ENCODE data around the gene IVL.

The IVL gene

GRCh38 chr1:152876827-152877226 is 31.5 kb upstream of the IVL start:
- no peak overlapping the region for H3K9ac ChIP-seq (ENCODE audit: low read length in 2 of 2)
- H3K9me3 ChIP-seq (ENCODE audit: control insufficient read depth in 2 of 2, low read length in 2 of 2), result no peaks in the 10 kb centered on the region
- H3K27ac ChIP-seq (ENCODE audit: low read length), result no peak overlapping the region
- H3K4me1 ChIP-seq (ENCODE audit: control insufficient read depth, insufficient read depth, low read length), result no peaks in the 10 kb centered on the region
- H3K27me3 ChIP-seq (ENCODE audit: control insufficient read depth in 1 of 2, insufficient read depth in 2 of 2, low read length in 2 of 2), result no peaks in the 10 kb centered on the region
- no peak overlapping the region for H3K4me3 ChIP-seq (ENCODE audit: low read length in 2 of 2)
- no peaks in the 10 kb centered on the region for H3K36me3 ChIP-seq (ENCODE audit: control insufficient read depth in 2 of 2, insufficient read depth in 2 of 2, low read length in 2 of 2)

- H3K9ac ChIP-seq (ENCODE audit: low read length in 2 of 2), result no peak within 1 kb of the TSS
- no peaks in the 10 kb centered on the region for H3K27me3 ChIP-seq (ENCODE audit: control insufficient read depth in 1 of 2, insufficient read depth in 2 of 2, low read length in 2 of 2)
- no peaks in the 10 kb centered on the region for H3K36me3 ChIP-seq (ENCODE audit: control insufficient read depth in 2 of 2, insufficient read depth in 2 of 2, low read length in 2 of 2)
- H3K4me1 ChIP-seq (ENCODE audit: control insufficient read depth, insufficient read depth, low read length), result no peaks in the 10 kb centered on the region
- no peaks in the 10 kb centered on the region for H3K9me3 ChIP-seq (ENCODE audit: control insufficient read depth in 2 of 2, low read length in 2 of 2)
- no peak within 1 kb of the TSS for H3K27ac ChIP-seq (ENCODE audit: low read length)
- H3K4me3 ChIP-seq (ENCODE audit: low read length in 2 of 2), result no peak within 1 kb of the TSS
Measured at GRCh38 chr1:152878042-152878441, 30.3 kb upstream of the IVL start, which contains the start of gene SMCP. SMCP (plus strand) TSS chr1:152878322; CDS start chr1:152884423, 6,101 bp downstream.

DNA sequence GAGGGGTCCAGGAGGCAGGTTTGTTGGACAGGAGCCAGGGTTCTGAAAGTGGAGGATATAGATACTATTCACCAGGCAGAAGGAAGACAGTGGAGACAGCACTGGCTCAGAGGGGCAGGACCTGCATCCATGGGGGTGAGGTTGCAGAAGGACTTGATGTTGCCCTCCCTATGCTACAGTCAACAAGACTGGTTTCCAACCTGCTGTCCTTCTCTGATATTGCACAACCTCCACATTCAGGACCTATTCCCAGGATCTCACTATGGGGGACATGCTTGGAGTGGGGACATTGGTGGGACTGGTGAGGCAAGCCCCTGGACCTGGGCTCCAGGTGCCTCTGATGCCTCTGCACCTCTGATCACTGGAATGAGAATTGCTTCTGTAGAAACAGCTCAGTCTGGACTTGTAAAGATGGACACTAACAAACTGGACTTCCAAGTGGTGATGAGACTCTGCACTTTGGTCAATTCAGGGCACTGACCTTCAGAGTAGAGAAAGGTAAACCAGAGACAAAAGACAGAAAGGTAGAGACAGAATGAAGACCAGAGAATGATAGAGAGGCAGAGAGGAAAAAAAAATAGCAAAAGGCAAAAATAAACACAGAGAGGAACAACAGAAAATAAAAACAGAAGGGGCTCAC is 28.7 kb upstream of the IVL start:
- no peaks in the 10 kb centered on the region for H3K27me3 ChIP-seq (ENCODE audit: control insufficient read depth in 1 of 2, insufficient read depth in 2 of 2, low read length in 2 of 2)
- H3K4me3 ChIP-seq (ENCODE audit: low read length in 2 of 2), result no peak overlapping the region
- no peak overlapping the region for H3K9ac ChIP-seq (ENCODE audit: low read length in 2 of 2)
- no peaks in the 10 kb centered on the region for H3K9me3 ChIP-seq (ENCODE audit: control insufficient read depth in 2 of 2, low read length in 2 of 2)
- H3K27ac ChIP-seq (ENCODE audit: low read length), result no peak overlapping the region
- no peaks in the 10 kb centered on the region for H3K36me3 ChIP-seq (ENCODE audit: control insufficient read depth in 2 of 2, insufficient read depth in 2 of 2, low read length in 2 of 2)
- H3K4me1 ChIP-seq (ENCODE audit: control insufficient read depth, insufficient read depth, low read length), result peaks cover 7% of the 10 kb centered on the region

- peaks cover 12% of the 10 kb centered on the region for H3K4me1 ChIP-seq (ENCODE audit: control insufficient read depth, insufficient read depth, low read length)
- H3K9ac ChIP-seq (ENCODE audit: low read length in 2 of 2), result no peak overlapping the region
- no peaks in the 10 kb centered on the region for H3K27me3 ChIP-seq (ENCODE audit: control insufficient read depth in 1 of 2, insufficient read depth in 2 of 2, low read length in 2 of 2)
- H3K27ac ChIP-seq (ENCODE audit: low read length), result no peak overlapping the region
- no peak overlapping the region for H3K4me3 ChIP-seq (ENCODE audit: low read length in 2 of 2)
- H3K9me3 ChIP-seq (ENCODE audit: control insufficient read depth in 2 of 2, low read length in 2 of 2), result no peaks in the 10 kb centered on the region
- H3K36me3 ChIP-seq (ENCODE audit: control insufficient read depth in 2 of 2, insufficient read depth in 2 of 2, low read length in 2 of 2), result no peaks in the 10 kb centered on the region
Measured at GRCh38 chr1:152880316-152880715, 28.0 kb upstream of the IVL start.

GRCh38 chr1:152880907-152881306 is 27.4 kb upstream of the IVL start:
- H3K4me1 ChIP-seq (ENCODE audit: control insufficient read depth, insufficient read depth, low read length), result peaks cover 15% of the 10 kb centered on the region
- no peaks in the 10 kb centered on the region for H3K27me3 ChIP-seq (ENCODE audit: control insufficient read depth in 1 of 2, insufficient read depth in 2 of 2, low read length in 2 of 2)
- no peak overlapping the region for H3K4me3 ChIP-seq (ENCODE audit: low read length in 2 of 2)
- no peak overlapping the region for H3K27ac ChIP-seq (ENCODE audit: low read length)
- no peaks in the 10 kb centered on the region for H3K36me3 ChIP-seq (ENCODE audit: control insufficient read depth in 2 of 2, insufficient read depth in 2 of 2, low read length in 2 of 2)
- H3K9ac ChIP-seq (ENCODE audit: low read length in 2 of 2), result no peak overlapping the region
- H3K9me3 ChIP-seq (ENCODE audit: control insufficient read depth in 2 of 2, low read length in 2 of 2), result no peaks in the 10 kb centered on the region

DNA sequence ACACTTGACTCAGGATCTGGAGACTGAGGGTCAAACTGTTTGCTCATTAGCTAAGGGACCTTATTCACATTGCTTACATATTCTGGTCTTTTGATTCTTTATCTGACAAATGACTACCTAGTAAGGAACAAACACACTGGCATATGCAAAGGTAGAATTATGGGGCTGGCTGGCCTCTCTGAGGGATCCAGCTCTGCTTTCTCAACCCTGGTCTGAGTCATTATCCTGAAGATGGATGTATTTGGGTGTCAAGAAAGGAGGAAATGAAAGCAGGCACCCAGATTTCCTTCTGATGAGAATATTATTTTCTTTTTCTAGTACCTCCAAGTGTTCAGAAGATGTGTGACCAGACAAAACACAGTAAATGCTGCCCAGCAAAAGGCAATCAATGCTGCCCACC is 24.3 kb upstream of the IVL start:
- Histone ChIP-seq H3K27me3 (ENCODE audit: control insufficient read depth in 1 of 2, insufficient read depth in 2 of 2, low read length in 2 of 2) (no peaks in the 10 kb centered on the region), H3K9me3 (ENCODE audit: control insufficient read depth in 2 of 2, low read length in 2 of 2) (no peaks in the 10 kb centered on the region), H3K36me3 (ENCODE audit: control insufficient read depth in 2 of 2, insufficient read depth in 2 of 2, low read length in 2 of 2) (no peaks in the 10 kb centered on the region), H3K27ac (ENCODE audit: low read length) (no peak overlapping the region), H3K4me3 (ENCODE audit: low read length in 2 of 2) (no peak overlapping the region), H3K4me1 (ENCODE audit: control insufficient read depth, insufficient read depth, low read length) (peaks cover 21% of the 10 kb centered on the region), H3K9ac (ENCODE audit: low read length in 2 of 2) (no peak overlapping the region)

DNA sequence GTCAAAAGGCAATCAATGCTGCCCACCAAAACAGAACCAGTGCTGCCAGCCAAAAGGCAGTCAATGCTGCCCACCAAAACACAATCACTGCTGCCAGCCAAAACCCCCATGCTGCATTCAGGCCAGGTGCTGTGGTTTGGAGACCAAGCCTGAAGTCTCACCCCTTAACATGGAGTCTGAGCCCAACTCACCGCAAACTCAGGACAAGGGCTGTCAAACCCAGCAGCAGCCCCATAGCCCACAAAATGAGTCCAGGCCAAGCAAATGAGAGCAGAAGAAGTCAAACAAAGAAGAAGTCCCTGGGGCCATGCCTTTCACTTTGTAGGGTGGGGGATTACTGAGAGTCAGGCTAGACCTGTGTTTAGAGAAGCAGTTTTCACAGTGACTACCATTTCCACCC is 23.8 kb upstream of the IVL start:
- Histone ChIP-seq H3K4me3 (ENCODE audit: low read length in 2 of 2) (no peak overlapping the region), H3K36me3 (ENCODE audit: control insufficient read depth in 2 of 2, insufficient read depth in 2 of 2, low read length in 2 of 2) (no peaks in the 10 kb centered on the region), H3K9me3 (ENCODE audit: control insufficient read depth in 2 of 2, low read length in 2 of 2) (no peaks in the 10 kb centered on the region), H3K4me1 (ENCODE audit: control insufficient read depth, insufficient read depth, low read length) (peaks cover 21% of the 10 kb centered on the region), H3K27ac (ENCODE audit: low read length) (no peak overlapping the region), H3K9ac (ENCODE audit: low read length in 2 of 2) (no peak overlapping the region), H3K27me3 (ENCODE audit: control insufficient read depth in 1 of 2, insufficient read depth in 2 of 2, low read length in 2 of 2) (no peaks in the 10 kb centered on the region)

DNA sequence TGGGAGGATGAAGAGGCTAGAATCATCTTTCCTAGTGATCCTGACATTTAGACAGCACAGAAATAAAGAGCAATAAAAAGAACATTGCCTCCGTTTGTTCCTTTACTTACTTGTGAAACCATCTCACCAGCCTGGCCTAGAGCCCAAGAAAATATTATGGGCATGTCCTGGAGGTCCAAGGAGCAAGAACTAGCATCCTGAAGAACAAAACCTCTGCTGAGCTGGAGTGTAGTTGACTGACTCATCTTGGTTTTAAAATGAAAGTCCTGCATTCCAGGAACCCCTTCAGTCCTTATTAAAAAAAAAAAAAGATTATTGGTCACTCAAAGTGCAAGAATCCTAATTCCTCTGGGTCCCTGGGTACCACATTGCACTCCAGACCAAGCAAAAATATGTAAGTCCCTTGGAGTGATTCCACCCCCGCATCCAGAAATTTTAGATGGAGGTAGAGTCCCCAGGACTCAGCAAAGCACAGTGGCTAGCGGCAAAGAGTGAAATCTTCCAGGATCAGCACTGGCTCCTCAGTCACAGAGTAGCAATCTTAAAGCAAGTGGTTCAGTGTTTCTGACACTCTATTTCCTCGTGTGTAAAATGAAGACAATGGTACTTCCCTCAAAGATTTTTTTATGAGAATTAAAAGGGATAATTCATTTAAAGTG is 23.3 kb upstream of the IVL start:
- Histone ChIP-seq H3K9ac (ENCODE audit: low read length in 2 of 2) (no peak overlapping the region), H3K9me3 (ENCODE audit: control insufficient read depth in 2 of 2, low read length in 2 of 2) (no peaks in the 10 kb centered on the region), H3K36me3 (ENCODE audit: control insufficient read depth in 2 of 2, insufficient read depth in 2 of 2, low read length in 2 of 2) (no peaks in the 10 kb centered on the region), H3K27ac (ENCODE audit: low read length) (no peak overlapping the region), H3K4me3 (ENCODE audit: low read length in 2 of 2) (no peak overlapping the region), H3K4me1 (ENCODE audit: control insufficient read depth, insufficient read depth, low read length) (peaks cover 21% of the 10 kb centered on the region), H3K27me3 (ENCODE audit: control insufficient read depth in 1 of 2, insufficient read depth in 2 of 2, low read length in 2 of 2) (no peaks in the 10 kb centered on the region)

GRCh38 chr1:152886085-152886484 is 22.3 kb upstream of the IVL start:
- Histone ChIP-seq H3K4me1 (ENCODE audit: control insufficient read depth, insufficient read depth, low read length) (peaks cover 21% of the 10 kb centered on the region), H3K9me3 (ENCODE audit: control insufficient read depth in 2 of 2, low read length in 2 of 2) (no peaks in the 10 kb centered on the region), H3K36me3 (ENCODE audit: control insufficient read depth in 2 of 2, insufficient read depth in 2 of 2, low read length in 2 of 2) (no peaks in the 10 kb centered on the region), H3K4me3 (ENCODE audit: low read length in 2 of 2) (peak overlapping the region in 1 of 2 donors; percentile 15), H3K9ac (ENCODE audit: low read length in 2 of 2) (no peak overlapping the region), H3K27me3 (ENCODE audit: control insufficient read depth in 1 of 2, insufficient read depth in 2 of 2, low read length in 2 of 2) (no peaks in the 10 kb centered on the region), H3K27ac (ENCODE audit: low read length) (no peak overlapping the region)

DNA sequence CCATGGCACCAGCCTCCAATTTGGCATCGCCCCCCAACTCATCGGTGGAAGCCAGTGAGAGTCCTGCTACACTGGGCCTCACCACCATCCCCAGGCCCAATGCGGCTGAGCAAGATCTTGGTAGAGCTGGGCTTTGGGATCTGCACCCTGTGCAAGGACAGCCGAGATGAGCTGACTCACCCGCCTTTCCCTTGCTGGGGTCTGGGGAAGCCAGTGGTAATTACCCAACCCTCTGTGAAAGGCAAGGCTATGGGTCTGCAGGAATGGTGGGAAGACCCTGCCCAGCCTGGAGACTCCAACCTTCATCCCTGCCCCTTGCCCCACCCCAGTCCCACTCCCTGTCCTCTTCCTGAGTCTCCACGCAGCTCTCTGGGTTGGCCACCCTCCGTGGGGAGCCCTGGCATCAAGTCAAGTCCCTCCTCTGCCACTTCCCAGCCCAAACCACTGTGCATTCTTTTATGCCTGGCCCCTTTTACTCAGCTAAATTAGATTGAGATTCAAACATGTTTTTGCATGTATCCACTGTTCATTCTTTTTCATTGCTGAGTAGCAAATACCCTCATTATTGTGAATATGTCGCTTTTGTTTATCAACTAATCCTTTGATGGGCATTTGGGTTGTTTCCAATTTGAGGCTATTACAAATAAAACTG is 21.5 kb upstream of the IVL start:
- peaks cover 21% of the 10 kb centered on the region for H3K4me1 ChIP-seq (ENCODE audit: control insufficient read depth, insufficient read depth, low read length)

DNA sequence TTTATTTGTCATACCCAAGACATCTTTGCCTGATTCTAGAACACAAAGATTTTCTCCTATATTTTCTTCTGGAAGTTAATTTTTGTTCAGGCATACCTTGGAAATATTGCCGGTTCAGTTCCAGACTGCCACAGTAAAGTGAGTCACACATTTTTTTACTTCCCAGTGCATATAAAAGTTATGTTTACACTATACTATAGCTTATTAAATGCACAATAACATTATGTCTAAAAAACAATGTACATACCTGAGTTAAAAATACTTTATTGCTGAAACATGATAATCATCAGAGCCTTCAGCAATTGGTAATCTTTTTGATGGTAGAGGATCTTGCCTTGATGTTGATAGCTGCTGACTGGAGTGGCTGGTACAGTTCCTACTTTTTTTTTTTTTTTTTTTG is 20.2 kb upstream of the IVL start:
- no peaks in the 10 kb centered on the region for H3K36me3 ChIP-seq (ENCODE audit: control insufficient read depth in 2 of 2, insufficient read depth in 2 of 2, low read length in 2 of 2)
- no peaks in the 10 kb centered on the region for H3K9me3 ChIP-seq (ENCODE audit: control insufficient read depth in 2 of 2, low read length in 2 of 2)
- H3K27ac ChIP-seq (ENCODE audit: low read length), result no peak overlapping the region

More for the DNA sequence above, 21.5 kb upstream of the IVL start:
- Histone ChIP-seq H3K4me3 (ENCODE audit: low read length in 2 of 2) (no peak overlapping the region), H3K9ac (ENCODE audit: low read length in 2 of 2) (no peak overlapping the region), H3K27me3 (ENCODE audit: control insufficient read depth in 1 of 2, insufficient read depth in 2 of 2, low read length in 2 of 2) (no peaks in the 10 kb centered on the region), H3K27ac (ENCODE audit: low read length) (no peak overlapping the region), H3K9me3 (ENCODE audit: control insufficient read depth in 2 of 2, low read length in 2 of 2) (no peaks in the 10 kb centered on the region), H3K36me3 (ENCODE audit: control insufficient read depth in 2 of 2, insufficient read depth in 2 of 2, low read length in 2 of 2) (no peaks in the 10 kb centered on the region)

More for the DNA sequence above, 20.2 kb upstream of the IVL start:
- H3K9ac ChIP-seq (ENCODE audit: low read length in 2 of 2), result no peak overlapping the region
- peaks cover 21% of the 10 kb centered on the region for H3K4me1 ChIP-seq (ENCODE audit: control insufficient read depth, insufficient read depth, low read length)
- H3K27me3 ChIP-seq (ENCODE audit: control insufficient read depth in 1 of 2, insufficient read depth in 2 of 2, low read length in 2 of 2), result no peaks in the 10 kb centered on the region
- no peak overlapping the region for H3K4me3 ChIP-seq (ENCODE audit: low read length in 2 of 2)
